Large intestine (tissue), 3 donors: ENCODE results near the gene OR7A10. TPM values are rescaled to one million over a fixed set of nuclear protein-coding genes. Genes with fewer than 3 reads are reported as not detected.
"Not testable (repeated sequence)": the region's sequence is repeated elsewhere in the genome, so short reads cannot be mapped to it uniquely, and the experiment has no call there.

Experiments used
- DNase-seq, 2 donors: peaks; one replicate each; pipeline versions ENCODE4 v3.0.0 to v3.0.0-alpha.2; 2013
- H3K27ac ChIP-seq: one replicate; pipeline ENCODE4 v1.5.1; 2013; ENCODE audit warnings: low read length
- H3K27me3 ChIP-seq: 2 replicates; pipeline ENCODE4 v1.6.1; 2013; ENCODE audit warnings: low read length; ENCODE audit not compliant: control insufficient read depth, insufficient read depth
- H3K36me3 ChIP-seq: 2 replicates; pipeline ENCODE4 v1.6.1; 2013; ENCODE audit warnings: low read length; ENCODE audit not compliant: control insufficient read depth, insufficient read depth
- H3K4me1 ChIP-seq: one replicate; pipeline ENCODE4 v1.6.1; 2013; ENCODE audit warnings: low read length; ENCODE audit not compliant: control insufficient read depth, insufficient read depth
- H3K4me3 ChIP-seq: one replicate; pipeline ENCODE4 v1.5.1; 2013; ENCODE audit warnings: low read length
- H3K9me3 ChIP-seq: one replicate; pipeline ENCODE4 v1.6.1; 2013; ENCODE audit warnings: mild to moderate bottlenecking, low read depth, low read length, moderate library complexity; ENCODE audit not compliant: control insufficient read depth
- WGBS: methylation state at CpG from one replicate; pipeline ENCODE4 v1.1.5; 2013; ENCODE audit warnings: low lambda C conversion rate; ENCODE audit not compliant: insufficient coverage; 5-methylcytosine and 5-hydroxymethylcytosine counted together
- polyA plus RNA-seq: library from polyadenylated mRNA; unstranded; fragments of 120-200 nt; gene quantifications from one replicate; pipeline ENCODE4 v1.2.1, GENCODE V29; 2013

Gene OR7A10
- polyA plus RNA-seq, 1 donor: not detected

- Histone ChIP-seq H3K36me3 (no peaks in the 10 kb centered on the region), H3K27me3 (no peaks in the 10 kb centered on the region), H3K4me1 (no peaks in the 10 kb centered on the region), H3K27ac (no peak overlapping the region), H3K4me3 (no peak overlapping the region), H3K9me3 (no peaks in the 10 kb centered on the region)
- no peak for DNase-seq
- 100% methylated on average over 1 of the region's 11 CpGs for WGBS
Observed at GRCh38 chr19:14796021-14796420, 52.7 kb downstream of the OR7A10 start.

GRCh38 chr19:14795078-14795721 is 53.5 kb downstream of the OR7A10 start:
- no peak for DNase-seq
- H3K36me3 ChIP-seq: no peaks in the 10 kb centered on the region
- H3K27ac ChIP-seq: no peak overlapping the region
- WGBS: no CpG with 5 or more reads among the region's 5 CpGs
- no peaks in the 10 kb centered on the region for H3K27me3 ChIP-seq
- H3K4me3 ChIP-seq: no peak overlapping the region
- no peaks in the 10 kb centered on the region for H3K9me3 ChIP-seq
- H3K4me1 ChIP-seq: no peaks in the 10 kb centered on the region

- WGBS: 100% methylated on average over 1 of the region's 6 CpGs
- H3K4me1 ChIP-seq, H3K27ac ChIP-seq, H3K4me3 ChIP-seq, H3K36me3 ChIP-seq, DNase-seq, H3K9me3 ChIP-seq, H3K27me3 ChIP-seq: not testable (repeated sequence)
Observed at GRCh38 chr19:14792250-14792649, 56.5 kb downstream of the OR7A10 start.

Other genes with a start within 250 kb of the OR7A10 start
- 0.79 TPM for gene ADGRE3, start 174.1 kb downstream of the OR7A10 start, polyA plus RNA-seq
- gene ZNF333, start 158.9 kb downstream of the OR7A10 start, polyA plus RNA-seq: 14.1 TPM
- gene ADGRE2, start 70.4 kb downstream of the OR7A10 start, polyA plus RNA-seq: 1.2 TPM
- not detected for gene OR7A5, start 13.7 kb downstream of the OR7A10 start, polyA plus RNA-seq
- gene OR7C1, start 13.7 kb downstream of the OR7A10 start, polyA plus RNA-seq: 0.03 TPM
- gene OR7A17, start 37.2 kb upstream of the OR7A10 start, polyA plus RNA-seq: not detected
- not detected for gene OR7C2, start 92.6 kb upstream of the OR7A10 start, polyA plus RNA-seq
- gene SLC1A6, start 130.9 kb upstream of the OR7A10 start, polyA plus RNA-seq: 0.31 TPM
- gene CASP14, start 200.6 kb upstream of the OR7A10 start, polyA plus RNA-seq: not detected
- gene OR1I1, start 233.3 kb upstream of the OR7A10 start, polyA plus RNA-seq: not detected